ENCODE data around the gene SSR2.

SSR2 gene

GRCh38 chr1:155983191-155984024 is 37.3 kb downstream of the SSR2 start:
- no peaks in the 10 kb centered on the region for H3K27me3 ChIP-seq
- H3K9me3 ChIP-seq = no peaks in the 10 kb centered on the region; the same call in 1 of the 2 replicates
- H3K9ac ChIP-seq = no peak overlapping the region
- no peaks in the 10 kb centered on the region for H4K20me1 ChIP-seq
- no peak overlapping the region for H3K27ac ChIP-seq
- H3K4me3 ChIP-seq = no peak overlapping the region
- H3K36me3 ChIP-seq = no peaks in the 10 kb centered on the region
- peaks cover 73% of the 10 kb centered on the region for H3K4me1 ChIP-seq
- H3K4me2 ChIP-seq = peak overlapping the region; percentile 93
- no peak for TF ChIP-seq Cebpa-rat (IDR thresholded peaks at IDR 0.05)

- Histone ChIP-seq H3K27ac (peak overlapping the region; percentile 99), H3K27me3 (no peaks in the 10 kb centered on the region), H3K4me1 (peaks cover 69% of the 10 kb centered on the region), H3K4me2 (peak overlapping the region; percentile 93), H3K4me3 (peak overlapping the region; percentile 96; the same call in 1 of the 2 replicates), H3K9ac (peak overlapping the region; percentile 99; the same call in 1 of the 2 replicates), H3K9me3 (no peaks in the 10 kb centered on the region), H3K36me3 (no peaks in the 10 kb centered on the region), H4K20me1 (no peaks in the 10 kb centered on the region; the same call in 1 of the 2 replicates)
- no peak for TF ChIP-seq Cebpa-rat (IDR thresholded peaks at IDR 0.05)
Measured at GRCh38 chr1:155982106-155982505, 38.6 kb downstream of the SSR2 start.

GRCh38 chr1:155981266-155982088 is 39.3 kb downstream of the SSR2 start:
- H3K36me3 ChIP-seq = no peaks in the 10 kb centered on the region
- no peaks in the 10 kb centered on the region for H3K9me3 ChIP-seq
- no peaks in the 10 kb centered on the region for H3K27me3 ChIP-seq
- peaks cover 63% of the 10 kb centered on the region for H3K4me1 ChIP-seq
- peak overlapping the region; percentile 93 for H3K4me2 ChIP-seq
- peak overlapping the region; percentile 96 for H3K4me3 ChIP-seq
- peak overlapping the region; percentile 99 for H3K27ac ChIP-seq
- H3K9ac ChIP-seq = peak overlapping the region; percentile 99
- TF ChIP-seq Cebpa-rat (IDR thresholded peaks at IDR 0.05) = no peak
- peaks cover under 1% of the 10 kb centered on the region for H4K20me1 ChIP-seq

- no peak for TF ChIP-seq Cebpa-rat (IDR thresholded peaks at IDR 0.05)
- H3K4me1 ChIP-seq = peaks cover 67% of the 10 kb centered on the region
- peak overlapping the region; percentile 99 for H3K27ac ChIP-seq
- H3K27me3 ChIP-seq = no peaks in the 10 kb centered on the region
- peaks cover 18% of the 10 kb centered on the region for H4K20me1 ChIP-seq
- H3K9ac ChIP-seq = peak overlapping the region; percentile 99
- peak overlapping the region; percentile 96 for H3K4me3 ChIP-seq
- no peaks in the 10 kb centered on the region for H3K9me3 ChIP-seq
- peak overlapping the region; percentile 93 for H3K4me2 ChIP-seq
- peaks cover 5% of the 10 kb centered on the region for H3K36me3 ChIP-seq
Measured at GRCh38 chr1:155979597-155980343, 41.0 kb downstream of the SSR2 start.

GRCh38 chr1:155978973-155979429 is 41.8 kb downstream of the SSR2 start:
- H3K27me3 ChIP-seq = no peaks in the 10 kb centered on the region
- TF ChIP-seq Cebpa-rat (IDR thresholded peaks at IDR 0.05) = no peak
- peaks cover 12% of the 10 kb centered on the region for H3K36me3 ChIP-seq
- peaks cover 25% of the 10 kb centered on the region for H4K20me1 ChIP-seq
- peak overlapping the region; percentile 99 for H3K27ac ChIP-seq
- peaks cover 67% of the 10 kb centered on the region for H3K4me1 ChIP-seq
- peak overlapping the region; percentile 93 for H3K4me2 ChIP-seq
- peak overlapping the region; percentile 96 for H3K4me3 ChIP-seq
- peak overlapping the region; percentile 99 for H3K9ac ChIP-seq
- no peaks in the 10 kb centered on the region for H3K9me3 ChIP-seq

GRCh38 chr1:155978325-155978972 is 42.3 kb downstream of the SSR2 start, which contains the start of gene ARHGEF2:
Gene ARHGEF2, minus strand, starts transcription at chr1:155978547. Its CDS starts 120 bp downstream, at chr1:155978427.
- Histone ChIP-seq H3K4me3 (peak within 1 kb of the TSS; percentile 96), H3K9me3 (no peaks in the 10 kb centered on the region), H3K4me1 (peaks cover 67% of the 10 kb centered on the region), H3K27me3 (no peaks in the 10 kb centered on the region), H3K36me3 (peaks cover 17% of the 10 kb centered on the region), H3K4me2 (peak within 1 kb of the TSS; percentile 100), H3K27ac (peak within 1 kb of the TSS; percentile 99), H4K20me1 (peaks cover 31% of the 10 kb centered on the region), H3K9ac (peak within 1 kb of the TSS; percentile 99)
- TF ChIP-seq Cebpa-rat (IDR thresholded peaks at IDR 0.05) = no peak

GRCh38 chr1:155977690-155978324 is 42.9 kb downstream of the SSR2 start:
- H3K4me2 ChIP-seq = peak overlapping the region; percentile 100
- H3K36me3 ChIP-seq = peaks cover 23% of the 10 kb centered on the region
- TF ChIP-seq Cebpa-rat (IDR thresholded peaks at IDR 0.05) = no peak
- H3K27ac ChIP-seq = peak overlapping the region; percentile 99
- H3K4me3 ChIP-seq = peak overlapping the region; percentile 96
- no peaks in the 10 kb centered on the region for H3K9me3 ChIP-seq
- peaks cover 67% of the 10 kb centered on the region for H3K4me1 ChIP-seq
- peaks cover 37% of the 10 kb centered on the region for H4K20me1 ChIP-seq
- peak overlapping the region; percentile 99 for H3K9ac ChIP-seq
- no peaks in the 10 kb centered on the region for H3K27me3 ChIP-seq

- peak overlapping the region; percentile 99 for H3K9ac ChIP-seq
- H4K20me1 ChIP-seq = peaks cover 44% of the 10 kb centered on the region
- H3K4me3 ChIP-seq = peak overlapping the region; percentile 96
- H3K4me2 ChIP-seq = peak overlapping the region; percentile 100
- no peaks in the 10 kb centered on the region for H3K9me3 ChIP-seq
- H3K36me3 ChIP-seq = peaks cover 30% of the 10 kb centered on the region
- H3K27me3 ChIP-seq = no peaks in the 10 kb centered on the region
- peaks cover 67% of the 10 kb centered on the region for H3K4me1 ChIP-seq
- peak overlapping the region; percentile 99 for H3K27ac ChIP-seq
- no peak for TF ChIP-seq Cebpa-rat (IDR thresholded peaks at IDR 0.05)
Measured at GRCh38 chr1:155976913-155977689, 43.6 kb downstream of the SSR2 start.

All from BLaER1 (cell line).